NCI-H748 treated with DMSO at 0.1 percent for 48 hours (cell line): ENCODE data around the gene AP1B1.
"Not testable (repeated sequence)": the region's sequence is repeated elsewhere in the genome, so short reads cannot be mapped to it uniquely, and the experiment has no call there.

Experiments
- DNase-seq: peaks from one replicate; lab custom pipeline; 2025; lab: John Stamatoyannopoulos, UW

AP1B1 gene

GRCh38 chr22:29348956-29349355, 39.4 kb downstream of the AP1B1 start:
- no peak for DNase-seq

- DNase-seq = no peak
These were observed 40.3 kb downstream of the AP1B1 start for GRCh38 chr22:29348041-29348440.

GRCh38 chr22:29346659-29347058, 41.7 kb downstream of the AP1B1 start:
- no peak for DNase-seq

GRCh38 chr22:29345932-29346331, 42.4 kb downstream of the AP1B1 start:
- DNase-seq = no peak

GRCh38 chr22:29344889-29345288, 43.5 kb downstream of the AP1B1 start:
- DNase-seq = not testable (repeated sequence)

- DNase-seq = no peak
These were observed 44.2 kb downstream of the AP1B1 start for GRCh38 chr22:29344137-29344536.

- no peak for DNase-seq
These were observed 45.0 kb downstream of the AP1B1 start for GRCh38 chr22:29343313-29343805.

GRCh38 chr22:29342577-29343312, 45.6 kb downstream of the AP1B1 start:
- no peak for DNase-seq

- no peak for DNase-seq
These were observed 46.2 kb downstream of the AP1B1 start for GRCh38 chr22:29342177-29342576.

- no peak for DNase-seq
These were observed 46.6 kb downstream of the AP1B1 start for GRCh38 chr22:29341849-29342127.

- no peak for DNase-seq
These were observed 47.1 kb downstream of the AP1B1 start for GRCh38 chr22:29341056-29341848.

GRCh38 chr22:29340566-29340965, 47.8 kb downstream of the AP1B1 start:
- no peak for DNase-seq

GRCh38 chr22:29339381-29340235, 48.8 kb downstream of the AP1B1 start:
- DNase-seq = no peak

- no peak for DNase-seq
These were observed 50.0 kb downstream of the AP1B1 start for GRCh38 chr22:29338398-29338797.

GRCh38 chr22:29337631-29338284, 50.6 kb downstream of the AP1B1 start:
- no peak for DNase-seq

- no peak for DNase-seq
These were observed 51.4 kb downstream of the AP1B1 start for GRCh38 chr22:29336751-29337490.

GRCh38 chr22:29335656-29336055, 52.7 kb downstream of the AP1B1 start:
- no peak for DNase-seq

- no peak for DNase-seq
These were observed 53.5 kb downstream of the AP1B1 start for GRCh38 chr22:29334696-29335344.

GRCh38 chr22:29334148-29334547, 54.2 kb downstream of the AP1B1 start:
- no peak for DNase-seq

- no peak for DNase-seq
These were observed 55.4 kb downstream of the AP1B1 start for GRCh38 chr22:29332886-29333496.
